GM10266 (cell line): ENCODE results near the gene RPTOR.
"Not testable (repeated sequence)": the region's sequence is repeated elsewhere in the genome, so short reads cannot be mapped to it uniquely, and the experiment has no call there.

Experiments
- DNase-seq: peaks from one replicate; pipeline ENCODE4 v3.0.0; 2012; ENCODE audit errors: extremely low spot score
- CTCF ChIP-seq: IDR thresholded peaks from 2 replicates; pipeline ENCODE4 v1.5.1; 2012; ENCODE audit warnings: mild to moderate bottlenecking, low read depth; ENCODE audit not compliant: control insufficient read depth, insufficient read depth; ENCODE audit errors: missing control alignments

The RPTOR gene

GRCh38 chr17:80874866-80875445 lies 330.3 kb downstream of the RPTOR start:
- no peak for TF ChIP-seq CTCF
- no peak for DNase-seq

- not testable (repeated sequence) for DNase-seq
Observed at GRCh38 chr17:80875480-80875995, 330.9 kb downstream of the RPTOR start.

- DNase-seq, result not testable (repeated sequence)
Observed at GRCh38 chr17:80876456-80876949, 331.9 kb downstream of the RPTOR start.

- peak; percentile 91 for DNase-seq
Observed at GRCh38 chr17:80876950-80877728, 332.5 kb downstream of the RPTOR start.

GRCh38 chr17:80877729-80878303 lies 333.2 kb downstream of the RPTOR start:
- no peak for TF ChIP-seq CTCF
- DNase-seq, result no peak

More at GRCh38 chr17:80876950-80877728, 332.5 kb downstream of the RPTOR start:
- TF ChIP-seq CTCF, result no peak

- DNase-seq, result no peak
- TF ChIP-seq CTCF, result no peak
Observed at GRCh38 chr17:80878876-80879722, 334.5 kb downstream of the RPTOR start.

GRCh38 chr17:80879723-80880647 lies 335.3 kb downstream of the RPTOR start:
- no peak for DNase-seq
- TF ChIP-seq CTCF, result no peak
